HG03521 (cell line): ENCODE measurements around the gene GRIPAP1.
A peak's percentile ranks its signal among the peaks of the same experiment; 100 is the strongest.

Experiments
- ATAC-seq: cut with Tn5 transposase; IDR thresholded peaks from one replicate; pipeline ENCODE4 v1.9.1; 2021; ENCODE audit warnings: mild to moderate bottlenecking, moderate library complexity; ENCODE audit not compliant: unreplicated experiment

The GRIPAP1 gene

GRCh38 chrX:48960291-48960690, 41.8 kb downstream of the GRIPAP1 start:
- ATAC-seq = no peak

GRCh38 chrX:48958635-48959094, 43.4 kb downstream of the GRIPAP1 start:
- no peak for ATAC-seq

GRCh38 chrX:48957827-48958634, 44.0 kb downstream of the GRIPAP1 start:
- peak; percentile 79 for ATAC-seq

- ATAC-seq = peak; percentile 27
Observed at GRCh38 chrX:48957477-48957826, 44.6 kb downstream of the GRIPAP1 start, which contains the start of gene OTUD5. TSS of gene OTUD5 (minus strand) at chrX:48957607. CDS start at chrX:48957570, 37 bp downstream.

GRCh38 chrX:48956728-48957414, 45.2 kb downstream of the GRIPAP1 start:
- ATAC-seq = peak; percentile 1

GRCh38 chrX:48948589-48948988, 53.5 kb downstream of the GRIPAP1 start:
- no peak for ATAC-seq

- ATAC-seq = no peak
Observed at GRCh38 chrX:48945517-48946348, 56.3 kb downstream of the GRIPAP1 start.

GRCh38 chrX:48942895-48943294, 59.2 kb downstream of the GRIPAP1 start:
- no peak for ATAC-seq

GRCh38 chrX:48940404-48940955, 61.6 kb downstream of the GRIPAP1 start:
- no peak for ATAC-seq

- ATAC-seq = no peak
Observed at GRCh38 chrX:48939524-48940228, 62.4 kb downstream of the GRIPAP1 start.

- ATAC-seq = peak; percentile 44
Observed at GRCh38 chrX:48938721-48939425, 63.2 kb downstream of the GRIPAP1 start.

GRCh38 chrX:48937054-48937907, 64.8 kb downstream of the GRIPAP1 start:
- ATAC-seq = peak; percentile 62

GRCh38 chrX:48936429-48937053, 65.5 kb downstream of the GRIPAP1 start:
- ATAC-seq = no peak

- ATAC-seq = no peak
Observed at GRCh38 chrX:48935301-48935670, 66.8 kb downstream of the GRIPAP1 start.

- ATAC-seq = no peak
Observed at GRCh38 chrX:48934581-48935300, 67.3 kb downstream of the GRIPAP1 start.

- no peak for ATAC-seq
Observed at GRCh38 chrX:48933757-48934156, 68.3 kb downstream of the GRIPAP1 start.

GRCh38 chrX:48927736-48928382, 74.2 kb downstream of the GRIPAP1 start:
- ATAC-seq = no peak
